Right lobe of liver (tissue), 6 donors: Measurements from ENCODE around the gene TLDC2. TPM values are rescaled to one million over a fixed set of nuclear protein-coding genes. Genes with fewer than 3 reads are reported as not detected.

Experiments
- ATAC-seq, 4 donors: fragments of 200-7000 bp; cut with Tn5 transposase; one replicate each; pipeline ENCODE4 v1.9.1; 2020; ENCODE audit warnings: mild to moderate bottlenecking in 4 of 4, moderate library complexity in 4 of 4
- DNase-seq, 3 donors: peaks; one replicate each; pipeline ENCODE4 v3.0.0-alpha.2; 2020
- H3K27ac ChIP-seq, 3 donors: fragments of 200-600 bp; one replicate each; pipeline ENCODE4 v1.8.0; 2022
- H3K27me3 ChIP-seq, 2 donors: fragments of 200-600 bp; one replicate each; pipeline ENCODE4 v1.8.0; 2022
- H3K36me3 ChIP-seq, 4 donors: fragments of 200-600 bp; sonication (generic) in 1 of 4; one replicate each; pipeline versions ENCODE4 v1.5.1 to v1.8.0; 2017 to 2022; ENCODE audit warnings: control low read depth in 1 of 4
- H3K4me1 ChIP-seq, 4 donors: fragments of 200-600 bp; sonication (generic) in 1 of 4; one replicate each; pipeline versions ENCODE4 v1.5.1 to v1.8.0; 2017 to 2022; ENCODE audit warnings: control low read depth in 1 of 4
- H3K4me3 ChIP-seq, 3 donors: fragments of 200-600 bp; one replicate each; pipeline ENCODE4 v1.8.0; 2022
- H3K9me3 ChIP-seq, 4 donors: fragments of 200-600 bp; sonication (generic) in 1 of 4; one replicate each; pipeline versions ENCODE4 v1.5.1 to v1.8.0; 2017 to 2022; ENCODE audit warnings: control low read depth in 1 of 4
- CTCF ChIP-seq, 4 donors: fragments of 200-600 bp in 3 of 4; fragments of 450-650 bp in 1 of 4; IDR thresholded peaks; one replicate each; pipeline versions ENCODE4 v1.5.1 to v1.8.0; 2016 to 2022; ENCODE audit warnings: antibody characterized with exemption in 4 of 4, mild to moderate bottlenecking in 2 of 4
- POLR2A ChIP-seq: fragments of 450-650 bp; IDR thresholded peaks from one replicate; pipeline ENCODE4 v1.6.1; 2017; ENCODE audit warnings: antibody characterized with exemption, mild to moderate bottlenecking
- WGBS: methylation state at CpG from one replicate; pipeline ENCODE4 v1.1.6; 2018; ENCODE audit warnings: low coverage, low lambda C conversion rate; ENCODE audit not compliant: insufficient coverage; ENCODE audit errors: missing lambda C conversion rate; 5-methylcytosine and 5-hydroxymethylcytosine counted together
- intact Hi-C, 2 donors: fragments of 100-400 bp; cut with DNase I; formaldehyde crosslinking; loops; one replicate each; pipeline versions ENCODE4 v1.11.2 to v1.14.1; 2022
- total RNA-seq, 6 experiments: library from RNA; depleted of rRNA in 2 of 6; stranded (reverse); fragments of >200 nt in 2 of 6; fragmentation: NEBNext Ultra II Directional in 3 of 6; extraction: Animal tissue kit (Norgen Biotek cat#: 25700) in 3 of 6; gene quantifications; one replicate each; pipeline versions ENCODE4 v1.1.0 to v1.2.4, GENCODE V29; 2016 to 2023
- donor health status: DM: no; HTN: yes; CAD: no.
- donor health status: DM: no; HTN: no; CAD: no.
- donor health status: DM: no; HTN: no; CAD: no.
- donor health status: DM: no; HTN: yes; CAD: no.
- donor health status: DM: no; HTN: yes; CAD: no.

TLDC2 gene
- total RNA-seq, 6 experiments from 2014 or later, result 0.43 TPM; not detected in 5

GRCh38 chr20:36847710-36848040 is 28.3 kb upstream of the TLDC2 start:
- Histone ChIP-seq H3K4me3 (no peak overlapping the region), H3K27ac (peak overlapping the region in 1 of 3 donors; percentile 10), H3K27me3 (no peaks in the 10 kb centered on the region), H3K9me3 (no peaks in the 10 kb centered on the region), H3K36me3 (no peaks in the 10 kb centered on the region), H3K4me1 (no peaks in the 10 kb centered on the region)
- 83% methylated on average over 1 of the region's 1 CpG for WGBS
- intact Hi-C loops, result no loop called here
- ATAC-seq (no peak), DNase-seq (no peak)
- TF ChIP-seq CTCF (IDR thresholded peaks at IDR 0.05) (no peak), POLR2A (no peak)

DNA sequence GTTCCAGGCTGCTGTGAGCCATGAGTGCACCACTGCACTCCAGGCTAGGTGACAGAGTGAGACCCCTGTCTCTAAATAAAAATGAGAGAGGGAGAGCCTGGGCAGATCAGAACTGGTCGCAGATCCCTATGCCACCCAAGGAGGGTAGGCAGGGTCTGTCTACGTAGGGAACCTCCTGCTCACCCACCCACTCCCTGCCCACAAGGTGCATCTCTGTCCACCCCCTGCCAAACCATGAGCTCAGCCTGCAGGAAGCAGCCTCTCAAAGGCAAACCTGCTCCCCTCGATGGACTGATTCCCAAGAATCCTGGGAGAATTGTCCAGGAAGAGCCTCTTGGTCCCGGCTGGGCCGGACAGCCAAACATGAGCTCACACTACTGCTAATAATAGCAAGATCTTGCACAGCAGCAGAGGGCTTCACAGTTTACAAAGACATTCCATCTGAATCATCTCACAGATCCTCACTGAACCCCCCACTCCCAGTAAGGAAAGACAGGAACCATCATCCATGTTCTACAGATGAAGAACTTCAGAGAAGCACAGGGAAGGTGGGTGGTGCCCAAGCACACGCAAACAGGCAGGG is 27.8 kb upstream of the TLDC2 start:
- intact Hi-C loops, result no loop called here
- H3K4me3 ChIP-seq, result no peak overlapping the region
- DNase-seq, result no peak
- no peaks in the 10 kb centered on the region for H3K4me1 ChIP-seq
- no peak for TF ChIP-seq CTCF (IDR thresholded peaks at IDR 0.05)
- no peak for TF ChIP-seq POLR2A
- ATAC-seq, result peak in 1 of 4 donors; percentile 19
- H3K27me3 ChIP-seq, result no peaks in the 10 kb centered on the region
- no peaks in the 10 kb centered on the region for H3K36me3 ChIP-seq
- peak overlapping the region; percentile 10 to 30 (median 18) for H3K27ac ChIP-seq
- WGBS, result 43% methylated on average over 1 of the region's 6 CpGs
- H3K9me3 ChIP-seq, result no peaks in the 10 kb centered on the region

GRCh38 chr20:36848677-36849076 is 27.3 kb upstream of the TLDC2 start:
- Histone ChIP-seq H3K4me1 (no peaks in the 10 kb centered on the region), H3K4me3 (no peak overlapping the region), H3K27ac (peak overlapping the region in 2 of 3 donors; percentile 18 to 30), H3K36me3 (no peaks in the 10 kb centered on the region), H3K9me3 (no peaks in the 10 kb centered on the region), H3K27me3 (no peaks in the 10 kb centered on the region)
- intact Hi-C loops, result no loop called here
- TF ChIP-seq POLR2A (no peak), CTCF (IDR thresholded peaks at IDR 0.05) (no peak)
- ATAC-seq, result no peak
- DNase-seq, result no peak

DNA sequence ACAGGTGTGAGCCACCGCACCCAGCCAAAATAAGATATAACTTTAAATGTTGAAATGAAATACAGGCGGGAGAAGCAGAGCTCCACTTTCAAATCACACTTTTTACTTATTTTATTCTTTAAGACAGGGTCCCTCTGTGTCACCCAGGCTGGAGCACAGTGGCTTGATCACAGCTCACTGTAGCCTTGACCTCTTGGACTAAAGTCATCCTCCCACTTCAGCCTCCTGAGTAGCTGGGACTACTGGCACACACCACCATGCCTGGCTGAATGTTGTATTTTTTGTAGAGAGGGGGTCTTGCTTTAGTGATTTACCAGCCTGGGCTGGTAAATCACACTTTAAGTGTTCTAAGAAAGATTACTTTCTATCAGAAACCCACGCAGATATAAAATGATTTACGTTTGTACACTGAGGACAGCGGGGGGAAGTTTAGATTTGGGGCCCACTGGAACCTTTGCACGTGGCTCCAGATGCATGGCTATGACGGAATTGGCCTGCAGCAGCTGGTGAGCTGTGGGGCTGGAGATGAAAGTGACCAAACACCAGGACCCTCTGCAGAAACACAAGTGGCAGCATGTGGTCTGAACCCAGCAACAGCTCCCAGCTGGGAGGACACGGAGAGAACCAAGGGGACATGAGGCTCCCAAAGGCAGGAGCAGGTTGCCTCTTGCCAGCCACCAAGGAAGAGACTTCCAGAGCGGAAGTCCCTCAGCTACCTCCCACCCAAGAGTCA is 26.4 kb upstream of the TLDC2 start:
- no peaks in the 10 kb centered on the region for H3K4me1 ChIP-seq
- intact Hi-C loops, result no loop called here
- H3K27me3 ChIP-seq, result no peaks in the 10 kb centered on the region
- 75% methylated on average over 7 of the region's 9 CpGs for WGBS
- no peaks in the 10 kb centered on the region for H3K9me3 ChIP-seq
- ATAC-seq, result no peak
- TF ChIP-seq CTCF (IDR thresholded peaks at IDR 0.05), result no peak
- TF ChIP-seq POLR2A, result no peak
- H3K36me3 ChIP-seq, result no peaks in the 10 kb centered on the region
- no peak for DNase-seq
- no peak overlapping the region for H3K4me3 ChIP-seq
- H3K27ac ChIP-seq, result no peak overlapping the region
